Measurements from ENCODE around the gene ZMYM1. TPM values are rescaled to one million over a fixed set of nuclear protein-coding genes. Genes with fewer than 3 reads are reported as not detected.

Gene ZMYM1
- total RNA-seq, 2 experiments from 2014 or later: 6.8 to 8.9 TPM

DNA sequence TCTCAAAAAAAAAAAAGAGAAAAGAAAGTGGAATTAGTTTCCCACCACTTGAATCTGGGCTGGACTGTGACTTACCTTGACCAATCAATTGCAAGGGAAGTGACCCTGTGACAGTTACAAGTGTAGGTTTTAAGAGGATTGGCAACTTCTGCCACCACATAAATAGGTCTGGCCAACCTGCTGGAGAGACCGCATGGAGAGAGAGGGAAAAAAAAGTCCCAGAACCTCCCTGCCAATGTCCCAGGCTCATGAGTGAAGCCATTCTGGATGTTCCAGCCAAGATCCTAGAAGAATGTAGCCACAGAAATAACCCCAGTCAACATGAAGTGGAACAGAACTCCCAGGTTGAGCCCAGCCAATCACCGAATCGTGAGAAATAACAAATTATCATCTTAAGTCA is 35.7 kb upstream of the ZMYM1 start:
- ChIA-PET POLR2A (no interaction called here), CTCF (no interaction called here)
- DNase-seq: no peak
- no peak for TF ChIP-seq CTCF (IDR thresholded peaks at IDR 0.05)
- peaks cover 3% of the 10 kb centered on the region for H3K27me3 Mint-ChIP-seq
- no peaks in the 10 kb centered on the region for H3K4me1 Mint-ChIP-seq (ENCODE audit: low read depth)
- H3K4me3 Mint-ChIP-seq: no peak overlapping the region
- H3K9me3 Mint-ChIP-seq: no peaks in the 10 kb centered on the region
- intact Hi-C loops (cut with micrococcal nuclease): no loop called here
- no peaks in the 10 kb centered on the region for H3K36me3 Mint-ChIP-seq (ENCODE audit: low read depth)
- ATAC-seq: no peak
- no peak overlapping the region for H3K27ac Mint-ChIP-seq

DNA sequence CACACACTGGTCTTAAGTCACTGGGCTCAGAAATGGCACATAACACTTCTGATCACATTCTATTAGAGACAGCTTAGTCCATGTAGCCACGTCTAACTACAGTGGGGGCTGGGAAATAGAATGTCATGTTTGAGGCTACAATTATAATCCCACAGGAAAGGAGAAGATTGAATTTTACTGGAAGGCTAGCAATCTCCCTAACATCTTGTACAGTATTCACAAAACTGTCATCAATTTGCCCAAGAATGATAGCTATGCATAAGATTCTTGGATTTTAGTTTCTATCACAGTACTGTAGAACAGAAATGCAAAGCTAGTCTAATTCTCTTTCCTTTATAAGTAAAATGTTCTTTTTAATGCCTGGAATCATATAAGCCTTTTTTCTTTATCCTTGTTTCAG is 34.8 kb upstream of the ZMYM1 start:
- no peak for ATAC-seq
- Mint-ChIP-seq H3K27ac (no peak overlapping the region), H3K27me3 (peaks cover 3% of the 10 kb centered on the region), H3K4me3 (no peak overlapping the region), H3K4me1 (ENCODE audit: low read depth) (no peaks in the 10 kb centered on the region), H3K36me3 (ENCODE audit: low read depth) (no peaks in the 10 kb centered on the region), H3K9me3 (no peaks in the 10 kb centered on the region)
- DNase-seq: no peak
- CTCF ChIA-PET: interaction anchor here (0.9 kb wide), 1 partner anchor 92 kb away, joined by 3 read pairs; no protein-coding TSS in a partner anchor
- POLR2A ChIA-PET: interaction anchor here (0.7 kb wide), 1 partner anchor 732 kb away, joined by 3 read pairs; no protein-coding TSS in a partner anchor
- intact Hi-C loops (cut with micrococcal nuclease): no loop called here
- no peak for TF ChIP-seq CTCF (IDR thresholded peaks at IDR 0.05)

DNA sequence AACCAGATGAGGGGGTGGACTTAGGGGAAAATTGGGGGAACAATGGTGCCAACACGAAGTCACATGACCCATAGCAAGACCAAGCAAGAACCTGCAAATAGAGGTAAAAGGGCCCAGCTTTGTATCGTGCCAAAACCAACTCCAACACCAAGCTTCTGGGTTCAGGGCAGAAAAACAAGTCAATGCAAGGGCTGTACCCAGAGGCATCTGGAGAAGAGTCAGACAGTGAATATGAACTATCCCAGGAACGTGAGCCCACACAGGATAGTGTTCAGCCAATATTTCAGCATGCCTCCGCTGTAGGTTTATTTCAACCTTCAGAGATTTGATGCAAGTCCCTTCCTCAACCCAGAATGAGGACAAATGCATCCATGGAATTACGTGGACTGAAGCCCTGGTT is 32.5 kb upstream of the ZMYM1 start:
- POLR2A ChIA-PET: interaction anchor here (0.7 kb wide), 1 partner anchor 16 kb away, joined by 5 read pairs; no protein-coding TSS in a partner anchor
- H3K27ac Mint-ChIP-seq: no peak overlapping the region
- CTCF ChIA-PET: no interaction called here

DNA sequence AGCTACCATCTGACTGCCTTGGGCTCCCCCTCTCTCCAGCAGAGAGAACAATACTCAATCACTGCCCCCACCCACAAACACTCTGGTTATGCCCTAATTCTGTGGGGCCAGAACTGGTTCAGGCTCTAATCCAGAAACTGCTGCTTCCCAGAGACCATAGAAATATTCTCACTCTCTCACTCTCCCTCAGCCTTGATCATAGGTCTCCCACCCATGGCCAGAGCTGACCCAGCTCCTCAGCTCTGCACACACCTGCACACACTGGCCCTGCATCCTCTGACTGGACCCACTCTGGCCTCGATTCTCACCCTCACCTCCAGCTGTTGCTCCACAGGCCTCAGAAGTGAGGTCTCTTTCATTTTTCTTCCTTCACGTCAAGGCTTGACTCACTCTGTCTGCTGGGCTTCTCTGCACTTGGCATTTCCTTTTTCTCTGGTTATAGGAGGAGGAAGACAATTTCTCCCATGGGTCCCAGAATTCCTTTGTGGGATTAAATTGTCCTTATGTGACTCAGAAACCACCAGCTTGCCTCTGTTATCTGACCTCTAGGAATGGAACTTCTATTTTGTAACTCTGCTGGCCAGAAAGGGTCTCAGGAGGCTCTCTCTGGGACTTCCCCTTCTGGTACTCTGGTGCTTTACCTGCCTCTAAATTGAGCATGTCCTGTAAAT is 31.9 kb upstream of the ZMYM1 start:
- Mint-ChIP-seq H3K27me3 (no peaks in the 10 kb centered on the region), H3K4me3 (no peak overlapping the region), H3K36me3 (ENCODE audit: low read depth) (no peaks in the 10 kb centered on the region), H3K27ac (no peak overlapping the region), H3K9me3 (no peaks in the 10 kb centered on the region), H3K4me1 (ENCODE audit: low read depth) (no peaks in the 10 kb centered on the region)
- DNase-seq (no peak), ATAC-seq (no peak)
- POLR2A ChIA-PET: no interaction called here
- intact Hi-C loops (cut with micrococcal nuclease): no loop called here
- TF ChIP-seq CTCF (IDR thresholded peaks at IDR 0.05): no peak
- CTCF ChIA-PET: no interaction called here

More for the DNA sequence above, 32.5 kb upstream of the ZMYM1 start:
- Mint-ChIP-seq H3K36me3 (ENCODE audit: low read depth) (no peaks in the 10 kb centered on the region), H3K9me3 (no peaks in the 10 kb centered on the region), H3K27me3 (no peaks in the 10 kb centered on the region), H3K4me3 (no peak overlapping the region), H3K4me1 (ENCODE audit: low read depth) (no peaks in the 10 kb centered on the region)
- no peak for TF ChIP-seq CTCF (IDR thresholded peaks at IDR 0.05)
- intact Hi-C loops (cut with micrococcal nuclease): no loop called here
- DNase-seq: no peak
- no peak for ATAC-seq

GRCh38 chr1:35049116-35049515 is 30.1 kb upstream of the ZMYM1 start:
- TF ChIP-seq CTCF (IDR thresholded peaks at IDR 0.05): no peak
- Mint-ChIP-seq H3K9me3 (no peaks in the 10 kb centered on the region), H3K27me3 (no peaks in the 10 kb centered on the region), H3K4me3 (no peak overlapping the region), H3K36me3 (ENCODE audit: low read depth) (no peaks in the 10 kb centered on the region), H3K4me1 (ENCODE audit: low read depth) (no peaks in the 10 kb centered on the region), H3K27ac (no peak overlapping the region)
- DNase-seq (no peak), ATAC-seq (no peak)
- intact Hi-C loops (cut with micrococcal nuclease): no loop called here
- ChIA-PET POLR2A (no interaction called here), CTCF (no interaction called here)

Measured in activated CD8-positive, alpha-beta T cell treated with anti-CD3 and anti-CD28 coated beads for 36 hours (primary cell).